HG03439 (cell line): ENCODE results near the gene FABP7.
"Not testable (repeated sequence)": the region's sequence is repeated elsewhere in the genome, so short reads cannot be mapped to it uniquely, and the experiment has no call there.

ENCODE experiments used
- ATAC-seq: cut with Tn5 transposase; IDR thresholded peaks from one replicate; pipeline ENCODE4 v1.9.1; 2021; ENCODE audit warnings: mild to moderate bottlenecking, moderate library complexity; ENCODE audit not compliant: unreplicated experiment

Gene FABP7

DNA sequence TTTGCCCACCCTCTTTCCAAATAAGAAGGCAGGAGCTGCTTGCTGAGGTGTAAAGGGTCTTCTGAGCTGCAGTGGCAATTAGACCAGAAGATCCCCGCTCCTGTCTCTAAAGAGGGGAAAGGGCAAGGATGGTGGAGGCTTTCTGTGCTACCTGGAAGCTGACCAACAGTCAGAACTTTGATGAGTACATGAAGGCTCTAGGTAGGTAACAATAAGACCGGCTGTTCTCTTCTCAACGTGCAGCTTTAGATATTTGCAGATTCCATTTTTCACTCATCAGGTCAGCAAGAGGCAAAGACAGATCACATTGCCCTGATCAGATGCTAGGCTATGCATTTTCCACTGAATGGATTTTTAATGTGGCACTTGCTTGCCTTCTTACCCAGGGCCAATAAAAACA is at the start of gene FABP7:
Gene FABP7 (plus strand): TSS at position 50 of the 400 bp plus-strand sequence. CDS start 79 bp downstream, at position 129.
- ATAC-seq, result no peak

DNA sequence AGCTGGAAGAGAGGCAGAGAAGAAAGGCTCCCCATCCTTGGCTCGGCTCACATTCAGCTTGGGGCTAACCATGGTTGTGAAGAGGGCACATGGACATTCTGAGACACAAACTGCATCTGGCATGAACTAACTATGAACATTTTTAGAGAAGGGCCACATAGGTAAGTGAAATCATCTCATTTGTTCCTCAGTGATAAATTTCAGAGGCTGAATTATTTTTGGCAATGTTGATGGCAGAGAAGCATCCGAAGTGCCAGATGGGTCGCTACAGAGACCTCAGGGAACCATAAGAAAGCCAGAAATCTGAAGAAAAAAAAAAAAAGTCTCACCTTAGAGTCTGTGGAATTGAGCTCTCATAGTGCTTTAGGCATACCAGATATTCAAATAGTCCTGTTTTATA is 49.2 kb upstream of the FABP7 start:
- ATAC-seq, result no peak

DNA sequence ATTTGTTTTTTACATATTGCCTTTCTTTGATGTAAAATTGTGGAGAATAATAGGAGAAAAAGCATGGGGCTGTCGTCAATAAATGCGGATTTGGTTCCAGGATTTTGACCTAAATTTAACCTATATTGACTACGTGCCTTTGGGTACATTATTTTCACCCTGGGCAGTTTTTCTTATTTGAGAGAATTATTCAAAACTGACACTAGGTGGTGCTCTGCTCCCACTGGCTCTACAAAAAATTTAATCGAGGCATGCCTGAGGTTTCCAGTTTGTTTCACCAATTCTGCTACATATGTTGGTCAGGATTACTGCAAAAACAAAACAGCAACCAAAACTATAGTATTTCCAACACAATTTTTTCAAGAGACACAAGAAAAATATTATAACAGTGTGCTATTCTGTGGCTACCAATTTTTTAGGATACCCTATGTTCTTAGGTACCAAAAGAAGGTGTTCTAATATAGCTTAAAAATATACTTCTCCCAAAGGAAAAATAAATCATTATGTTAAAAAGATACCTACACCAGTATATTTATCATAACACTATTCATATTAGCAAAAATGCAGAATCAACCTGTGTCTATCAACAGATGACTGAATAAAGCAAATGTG is 48.6 kb upstream of the FABP7 start:
- ATAC-seq, result no peak

DNA sequence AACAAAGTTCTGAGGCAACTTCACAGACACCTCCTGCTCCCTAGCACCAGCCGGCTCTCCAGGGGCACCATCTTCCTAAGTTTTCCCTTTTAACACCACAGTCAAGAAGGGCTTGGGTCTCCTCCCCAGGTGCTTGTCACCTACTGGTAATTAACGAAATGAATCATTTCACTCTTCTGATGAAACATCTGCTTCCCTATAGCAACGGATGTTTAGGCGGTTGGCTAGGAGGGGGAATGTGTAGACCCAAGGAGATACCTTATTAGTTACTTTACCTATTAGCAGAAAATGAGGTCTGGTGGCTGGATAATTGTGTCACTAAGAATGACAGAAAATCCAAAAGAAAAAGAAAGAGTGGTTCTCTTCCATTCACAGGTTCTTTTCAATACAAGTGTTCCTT is 46.3 kb upstream of the FABP7 start:
- no peak for ATAC-seq

DNA sequence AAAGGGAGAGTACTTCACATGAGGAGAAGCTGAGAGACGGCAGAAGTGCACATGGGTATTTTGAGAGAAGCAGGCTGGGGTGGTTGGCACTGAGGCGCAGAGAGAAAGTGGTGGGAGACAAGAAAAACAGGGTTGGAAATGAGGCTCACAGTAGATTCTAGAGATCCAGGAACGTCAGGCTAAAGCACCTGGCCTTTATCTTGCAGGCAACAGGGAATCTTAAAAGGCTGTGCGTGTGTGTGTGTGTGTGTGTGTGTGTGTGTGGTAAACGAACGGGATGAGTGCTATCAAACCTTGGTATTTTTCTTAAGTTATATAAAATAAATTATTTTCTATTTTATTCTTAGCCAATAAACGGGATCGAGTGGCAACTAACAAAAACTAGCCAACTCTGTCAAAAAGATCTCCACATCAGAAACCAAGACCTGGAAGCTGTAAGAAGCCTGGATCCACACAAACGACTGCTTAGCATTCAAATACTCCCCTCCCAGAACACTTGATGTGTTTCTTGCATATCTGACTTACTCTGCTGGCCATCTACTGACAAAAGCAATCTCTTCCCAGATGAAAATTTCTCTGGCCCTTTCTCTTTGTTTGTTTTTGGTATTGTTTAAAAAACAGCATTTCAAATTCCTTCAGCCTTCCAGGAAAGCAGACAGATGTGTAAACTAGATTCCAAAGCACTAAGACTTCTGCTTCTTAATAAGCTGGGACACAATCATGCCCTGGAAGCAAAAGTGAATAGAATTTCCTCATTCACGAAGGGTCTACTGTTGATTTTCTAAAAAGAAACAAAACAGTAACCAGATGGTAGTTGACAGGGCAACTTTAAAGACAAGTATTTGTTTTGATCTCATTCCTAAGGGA is 44.8 kb upstream of the FABP7 start:
- no peak for ATAC-seq

DNA sequence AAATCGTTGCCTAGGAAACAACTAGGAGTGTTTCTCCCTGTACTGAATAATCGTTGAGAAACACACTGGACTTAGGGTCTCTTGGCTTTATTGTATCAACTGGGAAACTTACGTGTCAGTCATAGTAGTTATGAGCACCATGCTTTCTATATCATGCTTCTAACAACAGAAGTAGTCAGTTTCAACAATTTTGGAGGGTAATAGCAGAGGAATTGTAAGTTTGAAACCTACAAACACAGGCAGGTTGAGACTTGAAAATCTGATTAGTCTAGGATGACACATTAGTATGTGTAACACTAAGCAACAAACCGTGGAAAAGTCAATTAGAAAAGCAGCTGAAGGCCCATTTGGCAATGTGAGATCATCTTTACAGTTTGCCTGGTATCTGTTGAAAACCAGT is 43.9 kb upstream of the FABP7 start:
- ATAC-seq, result no peak

DNA sequence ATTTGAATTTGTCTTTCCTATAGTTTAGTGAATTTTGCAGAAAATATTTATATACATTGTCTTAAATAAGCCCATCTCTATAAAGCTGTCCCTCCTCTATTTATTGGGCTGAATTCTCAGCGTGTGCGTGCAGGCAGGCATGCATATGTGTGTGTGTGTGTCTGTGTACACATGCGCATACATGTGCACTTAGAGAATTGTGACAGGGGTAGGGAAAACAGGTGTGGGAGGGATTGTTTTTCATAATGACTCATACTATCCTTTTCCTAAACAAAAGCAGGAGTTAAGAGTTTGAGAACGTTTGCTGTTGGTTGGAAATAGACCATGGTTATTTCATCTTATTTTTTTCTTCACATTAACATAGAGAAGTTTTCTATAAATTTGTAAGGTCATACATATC is 43.4 kb upstream of the FABP7 start:
- ATAC-seq, result no peak

DNA sequence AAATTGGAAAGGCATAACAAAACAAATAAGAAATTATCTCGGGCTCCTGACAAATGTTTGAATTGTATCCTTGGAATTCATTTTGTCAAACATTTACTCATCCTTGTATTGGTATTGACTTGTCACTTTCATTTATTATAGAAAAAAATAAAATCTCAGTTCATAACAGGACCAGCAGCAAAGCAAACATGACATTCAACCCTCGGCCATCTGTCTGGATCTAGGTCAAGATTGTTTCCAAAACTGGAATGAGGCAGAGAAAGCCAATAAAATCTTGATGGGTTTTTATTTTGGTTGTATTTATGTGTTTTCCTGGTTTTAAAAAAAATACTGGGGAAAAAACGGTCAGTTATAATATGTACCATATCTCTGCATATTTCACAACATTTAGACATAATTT is 42.9 kb upstream of the FABP7 start:
- no peak for ATAC-seq

DNA sequence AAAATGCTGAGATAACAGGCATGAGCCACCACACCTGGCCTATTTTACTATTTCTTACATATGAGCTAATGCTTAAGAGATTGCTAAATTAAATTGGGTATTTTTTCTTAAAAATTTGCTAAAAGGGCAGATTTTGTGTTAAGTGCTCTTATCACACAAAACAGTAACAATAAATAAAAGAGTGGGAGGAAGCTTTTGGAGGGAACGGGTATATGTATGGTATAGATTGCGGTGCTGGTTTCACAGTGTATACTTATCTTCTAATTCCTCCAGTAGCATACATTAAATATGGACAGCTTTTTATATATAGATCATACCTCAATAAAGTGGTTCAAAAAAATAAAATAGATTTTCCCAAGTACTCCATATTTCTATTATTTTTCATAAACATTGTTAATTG is 39.4 kb upstream of the FABP7 start:
- no peak for ATAC-seq

DNA sequence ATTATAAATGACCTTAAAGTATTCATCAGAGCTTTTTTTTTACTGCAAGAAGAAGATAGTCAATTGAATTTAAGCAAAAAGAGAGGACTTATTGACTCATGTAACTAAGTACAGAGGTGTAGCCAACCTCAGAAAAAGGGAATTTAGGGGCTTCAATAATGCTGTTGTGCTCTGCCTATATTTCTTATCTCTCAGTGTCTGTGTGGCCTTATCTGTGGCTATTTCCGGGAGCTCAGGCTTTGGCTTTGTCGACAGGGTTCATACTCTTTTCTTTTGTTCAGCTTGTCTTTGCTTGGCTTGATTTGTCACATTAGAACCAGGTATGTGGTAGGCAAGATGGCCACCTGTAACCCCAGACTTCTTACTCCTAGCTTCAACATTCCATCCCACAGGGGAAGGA is 38.6 kb upstream of the FABP7 start:
- no peak for ATAC-seq

DNA sequence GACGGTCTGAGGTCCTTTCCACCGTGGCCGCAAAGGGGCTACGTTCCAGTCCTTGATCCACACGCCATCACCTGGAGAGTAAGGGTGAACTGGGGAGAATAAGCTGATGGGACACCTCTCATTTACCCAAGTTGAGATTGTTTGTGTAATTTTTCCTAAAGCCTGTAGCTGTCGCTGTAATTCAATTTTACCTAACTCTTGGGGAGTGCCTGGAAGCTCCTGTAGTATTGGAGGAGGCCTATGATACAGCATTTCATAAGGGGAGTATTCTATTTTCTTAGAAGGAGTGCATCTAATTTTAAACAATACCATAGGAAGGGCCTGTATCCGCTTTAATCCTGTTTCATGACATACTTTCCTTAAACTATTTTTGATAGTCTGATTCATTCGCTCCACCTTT is 35.3 kb upstream of the FABP7 start:
- ATAC-seq, result not testable (repeated sequence)

DNA sequence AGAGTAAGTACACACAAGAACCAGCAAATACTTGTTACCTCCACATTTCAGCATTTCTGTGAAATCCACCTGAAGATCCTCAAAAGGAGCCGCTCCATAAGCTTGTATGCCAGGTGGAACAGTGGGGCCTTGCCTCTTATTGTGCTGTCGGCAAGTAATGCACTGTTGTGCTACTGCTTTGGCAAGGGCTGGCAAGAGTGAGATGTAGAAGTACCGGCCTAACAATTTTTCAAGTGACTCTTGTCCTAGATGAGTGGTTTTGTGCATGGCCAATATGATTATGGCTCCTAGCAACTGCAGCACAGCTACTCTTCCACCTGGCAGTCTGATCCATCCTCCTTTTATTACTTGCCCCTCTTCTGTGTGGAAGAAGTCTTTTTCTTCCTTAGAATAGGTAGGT is 34.7 kb upstream of the FABP7 start:
- not testable (repeated sequence) for ATAC-seq

DNA sequence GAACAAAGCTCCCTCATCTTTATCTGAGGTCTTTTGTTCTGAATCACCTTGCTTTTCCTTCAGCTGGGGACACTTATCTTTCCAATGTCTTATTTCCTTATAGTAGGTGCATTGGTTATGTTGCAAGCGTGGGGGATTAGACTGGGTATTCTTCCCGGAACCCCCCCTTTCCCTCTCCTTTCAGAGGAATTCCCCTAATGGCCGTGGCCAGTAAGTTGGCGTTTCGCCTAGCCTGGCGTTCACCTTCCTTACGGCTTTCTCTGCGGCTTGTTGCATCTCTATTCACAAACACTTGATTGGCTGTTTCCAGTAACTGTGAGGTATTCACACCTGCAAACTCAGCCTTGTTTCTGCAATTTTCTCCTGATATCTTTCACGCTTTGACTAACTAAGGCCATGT is 32.8 kb upstream of the FABP7 start:
- no peak for ATAC-seq

DNA sequence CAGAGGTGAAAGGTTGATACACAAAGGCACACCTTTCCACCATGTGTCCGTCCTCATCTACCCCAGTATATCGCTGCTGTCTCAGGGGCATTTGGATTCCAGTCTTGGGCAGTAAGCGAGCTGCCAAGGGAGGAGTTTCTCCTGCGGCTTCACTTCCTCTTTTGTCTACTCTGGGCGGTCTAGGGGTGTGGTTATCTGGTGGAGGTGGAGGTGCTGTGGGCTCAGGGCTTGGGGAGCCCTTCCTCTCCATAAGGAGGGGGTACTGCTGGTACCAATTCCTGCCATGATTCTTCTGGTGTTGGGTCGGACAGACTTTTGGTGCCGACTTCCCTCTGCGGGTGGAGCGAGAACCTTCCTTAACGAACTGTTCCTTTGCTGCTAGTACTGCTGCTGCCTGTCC is 31.9 kb upstream of the FABP7 start:
- ATAC-seq, result no peak

DNA sequence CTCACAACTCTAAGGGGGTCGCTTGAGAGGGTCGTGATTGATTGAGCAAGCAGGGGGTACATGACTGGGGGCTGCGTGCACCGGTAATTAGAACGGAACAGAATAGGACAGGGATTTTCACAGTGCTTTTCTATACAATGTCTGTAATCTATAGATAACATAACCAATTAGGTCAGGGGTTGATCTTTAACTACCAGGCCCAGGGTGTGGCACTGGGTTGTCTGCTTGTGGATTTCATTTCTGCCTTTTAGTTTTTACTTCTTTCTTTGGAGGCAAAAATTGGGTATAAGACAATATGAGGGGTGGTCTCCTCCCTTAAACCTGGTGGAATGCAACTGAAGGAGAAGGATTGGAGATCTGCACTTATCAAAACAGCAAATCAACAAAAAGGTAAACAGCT is 30.6 kb upstream of the FABP7 start:
- not testable (repeated sequence) for ATAC-seq

DNA sequence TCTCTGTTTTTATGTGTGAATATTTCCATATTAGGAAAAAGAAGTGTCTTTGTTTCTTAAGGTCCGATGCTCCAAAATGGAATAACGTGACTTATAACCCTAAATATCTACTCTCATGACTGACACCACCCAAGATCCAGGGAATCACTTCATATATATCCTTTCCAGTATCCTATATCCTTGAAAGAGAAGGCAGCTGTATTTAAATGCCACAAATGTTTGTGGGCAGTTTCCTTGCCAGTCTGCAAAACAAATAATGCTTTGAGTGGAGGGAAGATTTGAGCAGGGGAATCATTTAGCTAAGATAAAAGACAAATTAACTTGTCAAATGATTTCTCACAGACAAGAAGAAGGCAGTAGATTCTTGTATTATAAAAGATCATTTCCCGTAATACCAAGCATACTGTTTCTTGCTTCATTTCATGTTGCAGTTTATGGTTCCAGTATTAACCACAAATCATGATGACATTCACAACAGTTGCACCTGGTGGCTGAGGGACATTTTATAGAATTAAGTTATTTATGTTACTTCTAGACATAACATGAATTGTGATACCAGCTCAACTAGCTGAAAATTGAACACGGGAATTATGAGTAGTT is 30.0 kb upstream of the FABP7 start:
- no peak for ATAC-seq

DNA sequence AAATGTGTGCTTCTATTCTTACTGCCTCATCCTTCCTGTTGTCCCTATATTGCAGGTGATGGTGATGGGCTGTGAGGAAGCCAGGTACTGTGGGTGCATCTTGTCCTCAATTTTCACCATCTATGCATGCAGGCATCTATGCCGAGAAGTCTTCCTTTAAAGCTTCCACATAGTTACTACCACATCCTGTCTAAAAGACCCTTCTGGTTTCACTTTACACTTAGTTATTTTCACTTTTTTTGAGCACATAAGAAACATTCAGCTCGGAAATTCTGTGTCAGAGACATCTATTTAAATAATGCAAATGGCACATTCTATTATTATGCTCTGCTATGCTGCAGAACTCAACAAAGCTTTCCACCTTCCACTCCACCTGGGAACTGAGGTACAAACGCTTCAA is 28.2 kb upstream of the FABP7 start:
- peak; percentile 78 for ATAC-seq

DNA sequence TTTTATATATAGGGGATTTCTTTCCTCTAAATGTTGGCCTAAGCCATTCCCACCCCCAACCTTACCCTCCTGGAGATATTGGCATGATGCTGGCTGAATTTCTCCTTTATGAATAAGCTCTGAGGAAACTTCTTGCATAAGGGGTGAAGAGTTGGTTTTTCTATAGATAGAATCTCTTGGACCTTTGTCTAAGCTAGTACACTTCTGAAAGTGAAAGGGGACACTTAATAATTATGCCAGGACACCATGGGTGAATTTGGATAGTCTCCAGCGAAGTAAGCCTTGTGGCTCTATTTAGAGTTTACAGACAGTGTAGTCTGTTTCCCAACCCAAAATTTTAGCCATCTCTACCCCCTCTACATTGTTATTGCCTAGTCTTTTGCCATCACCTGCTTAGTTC is 27.1 kb upstream of the FABP7 start:
- no peak for ATAC-seq

DNA sequence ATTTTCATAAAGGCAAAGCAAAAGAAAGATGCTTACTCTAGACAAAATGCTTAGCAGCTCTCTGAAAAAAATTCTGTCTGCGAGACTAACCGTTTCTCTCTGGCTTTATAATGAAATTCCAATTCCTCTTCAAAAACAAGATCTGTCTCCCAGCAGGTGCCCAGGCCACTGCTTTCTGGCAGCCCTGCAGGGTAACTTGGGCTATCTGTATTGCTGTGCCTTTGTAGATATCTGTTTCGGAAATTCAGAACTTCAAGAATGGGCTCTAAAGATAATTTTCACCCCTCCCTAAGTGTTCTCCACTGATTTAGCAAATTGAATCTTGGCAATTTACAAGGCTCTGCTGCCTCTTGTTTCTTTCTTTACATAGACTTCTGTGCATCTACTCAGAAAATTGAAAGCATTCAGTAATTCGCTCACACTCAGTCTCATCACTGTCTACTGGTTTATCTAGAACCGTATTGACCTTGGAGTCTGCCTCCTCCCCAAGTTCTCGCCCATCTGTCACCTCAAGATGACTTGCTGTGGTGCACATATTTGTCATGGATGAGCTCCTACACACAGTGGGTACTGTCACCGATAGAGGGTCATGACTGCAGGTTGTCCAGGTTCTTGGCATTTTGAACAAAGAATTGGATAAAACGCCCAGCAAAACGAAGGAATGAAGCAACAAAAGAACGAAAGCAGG is 26.4 kb upstream of the FABP7 start:
- no peak for ATAC-seq

DNA sequence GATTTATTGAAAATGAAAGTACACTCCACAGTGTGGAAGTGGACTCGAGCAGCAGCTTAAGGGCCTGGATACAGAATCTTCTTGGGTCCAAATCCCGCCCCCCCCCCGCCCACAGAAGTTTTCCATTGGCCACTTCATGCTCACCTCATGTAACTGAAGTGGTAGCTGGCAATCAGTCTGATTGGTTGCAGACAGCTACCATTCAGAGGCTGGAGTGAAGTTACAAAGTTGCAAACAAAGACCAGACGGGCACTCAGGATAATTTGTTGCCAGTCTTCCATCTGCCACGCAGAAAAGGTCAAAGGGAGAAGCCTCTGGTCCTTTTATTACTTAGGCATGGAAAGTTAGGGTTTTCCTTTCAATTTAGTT is 25.8 kb upstream of the FABP7 start:
- no peak for ATAC-seq

DNA sequence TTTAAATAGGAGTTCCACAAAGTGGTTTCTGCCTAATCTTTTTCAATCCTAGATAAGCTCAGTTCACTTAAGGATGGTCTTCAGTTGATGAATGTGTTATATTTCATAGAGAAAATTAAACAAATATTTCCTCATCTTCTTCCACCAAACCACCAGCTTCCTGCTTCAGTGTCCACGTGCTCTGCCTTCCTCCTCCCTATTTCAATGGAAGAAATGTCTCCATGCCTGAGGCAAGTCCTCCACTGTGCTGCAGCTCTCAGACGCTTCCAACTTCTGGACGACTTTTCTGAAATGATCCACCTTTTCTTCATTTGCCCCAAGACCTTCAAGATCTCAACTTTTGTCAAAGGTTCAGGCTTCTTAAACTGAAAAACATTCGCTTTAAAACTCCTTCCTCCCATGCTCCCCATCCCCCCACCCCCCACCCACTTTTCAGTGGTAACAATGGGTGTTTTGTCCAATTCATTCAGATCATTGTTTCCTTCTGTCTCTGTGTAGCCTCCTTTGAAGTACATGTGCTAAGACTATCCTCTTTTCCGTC is 25.3 kb upstream of the FABP7 start:
- ATAC-seq, result no peak
